ENCODE measurements around the gene XRCC4. TPM values are rescaled to one million over a fixed set of nuclear protein-coding genes. Genes with fewer than 3 reads are reported as not detected.

Gene XRCC4
- total and polyA plus RNA-seq, 12 donors, result 2.4 to 15.8 (median 6.3) TPM

- no peak for DNase-seq
- WGBS, 4 donors, result 94 to 97% (median 95%) methylated on average over 2 of the region's 2 CpGs
- Histone ChIP-seq H3K36me3 (replicated peaks in 1 of 2) (no peaks in the 10 kb centered on the region), H3K27me3 (no peaks in the 10 kb centered on the region), H3K27ac (no peak overlapping the region), H3K4me1 (replicated peaks in 1 of 2) (no peaks in the 10 kb centered on the region), H3K4me3 (no peak overlapping the region), H3K9me3 (replicated peaks in 1 of 3) (peaks cover 0 to 5% (median 0%) of the 10 kb centered on the region in 3 donors)
- no peak for TF ChIP-seq CTCF (IDR thresholded peaks at IDR 0.05)
- no peak for TF ChIP-seq POLR2A (IDR thresholded peaks at IDR 0.05)
- intact Hi-C loops (cut with DNase I), result no loop called here
Observed at GRCh38 chr5:83227611-83228010, 150.3 kb downstream of the XRCC4 start.

GRCh38 chr5:83230511-83230910, 153.2 kb downstream of the XRCC4 start:
- Histone ChIP-seq H3K27ac (no peak overlapping the region), H3K4me3 (no peak overlapping the region), H3K9me3 (replicated peaks in 1 of 3) (peaks cover 0 to 5% (median 0%) of the 10 kb centered on the region in 3 donors), H3K36me3 (replicated peaks in 1 of 2) (no peaks in the 10 kb centered on the region), H3K27me3 (no peaks in the 10 kb centered on the region), H3K4me1 (replicated peaks in 1 of 2) (no peaks in the 10 kb centered on the region)
- DNase-seq, result no peak
- TF ChIP-seq CTCF (IDR thresholded peaks at IDR 0.05) (no peak), POLR2A (IDR thresholded peaks at IDR 0.05) (no peak)
- intact Hi-C loops (cut with DNase I), result no loop called here

- H3K4me3 ChIP-seq, result no peak overlapping the region
- intact Hi-C loops (cut with DNase I), result no loop called here
- H3K36me3 ChIP-seq (replicated peaks in 1 of 2), result no peaks in the 10 kb centered on the region
- TF ChIP-seq POLR2A (IDR thresholded peaks at IDR 0.05), result no peak
- no peak for TF ChIP-seq CTCF (IDR thresholded peaks at IDR 0.05)
- H3K4me1 ChIP-seq (replicated peaks in 1 of 2), result no peaks in the 10 kb centered on the region
- no peaks in the 10 kb centered on the region for H3K27me3 ChIP-seq
- no peaks in the 10 kb centered on the region for H3K9me3 ChIP-seq (replicated peaks in 1 of 3)
- no peak overlapping the region for H3K27ac ChIP-seq
- no peak for DNase-seq
- 79 to 100% (median 88%) methylated on average over 1 of the region's 1 CpG for WGBS, 4 donors
Observed at GRCh38 chr5:83244516-83244915, 167.2 kb downstream of the XRCC4 start.

GRCh38 chr5:83245037-83245436, 167.7 kb downstream of the XRCC4 start:
- H3K36me3 ChIP-seq (replicated peaks in 1 of 2), result no peaks in the 10 kb centered on the region
- WGBS, 4 donors, result 93 to 97% (median 96%) methylated on average over 3 of the region's 3 CpGs
- H3K27me3 ChIP-seq, result no peaks in the 10 kb centered on the region
- no peak for TF ChIP-seq CTCF (IDR thresholded peaks at IDR 0.05)
- no peak for TF ChIP-seq POLR2A (IDR thresholded peaks at IDR 0.05)
- no peak overlapping the region for H3K4me3 ChIP-seq
- H3K27ac ChIP-seq, result no peak overlapping the region
- intact Hi-C loops (cut with DNase I), result no loop called here
- DNase-seq, result no peak
- H3K9me3 ChIP-seq (replicated peaks in 1 of 3), result no peaks in the 10 kb centered on the region
- no peaks in the 10 kb centered on the region for H3K4me1 ChIP-seq (replicated peaks in 1 of 2)

Measured in adrenal gland (tissue), 12 donors.